A673 (cell line): ENCODE results near the gene RRM2.
A peak's percentile ranks its signal among the peaks of the same experiment; 100 is the strongest.

Experiments
- CTCF ChIP-seq: fragments of 300-800, 200-600 bp; sonication (generic); conservative IDR thresholded peaks from 2 replicates; pipeline ENCODE4 v1.5.1; 2017; ENCODE audit warnings: low read depth, mild to moderate bottlenecking, antibody characterized with exemption, low read length, moderate library complexity, mixed read lengths
- EZH2 ChIP-seq: fragments of 200-600 bp; sonication (generic); IDR thresholded peaks from 2 replicates; pipeline ENCODE4 v1.6.1; 2017; ENCODE audit warnings: borderline replicate concordance, low read depth, mild to moderate bottlenecking, mixed read lengths, antibody characterized with exemption, low read length; ENCODE audit not compliant: poor library complexity, severe bottlenecking

DNA sequence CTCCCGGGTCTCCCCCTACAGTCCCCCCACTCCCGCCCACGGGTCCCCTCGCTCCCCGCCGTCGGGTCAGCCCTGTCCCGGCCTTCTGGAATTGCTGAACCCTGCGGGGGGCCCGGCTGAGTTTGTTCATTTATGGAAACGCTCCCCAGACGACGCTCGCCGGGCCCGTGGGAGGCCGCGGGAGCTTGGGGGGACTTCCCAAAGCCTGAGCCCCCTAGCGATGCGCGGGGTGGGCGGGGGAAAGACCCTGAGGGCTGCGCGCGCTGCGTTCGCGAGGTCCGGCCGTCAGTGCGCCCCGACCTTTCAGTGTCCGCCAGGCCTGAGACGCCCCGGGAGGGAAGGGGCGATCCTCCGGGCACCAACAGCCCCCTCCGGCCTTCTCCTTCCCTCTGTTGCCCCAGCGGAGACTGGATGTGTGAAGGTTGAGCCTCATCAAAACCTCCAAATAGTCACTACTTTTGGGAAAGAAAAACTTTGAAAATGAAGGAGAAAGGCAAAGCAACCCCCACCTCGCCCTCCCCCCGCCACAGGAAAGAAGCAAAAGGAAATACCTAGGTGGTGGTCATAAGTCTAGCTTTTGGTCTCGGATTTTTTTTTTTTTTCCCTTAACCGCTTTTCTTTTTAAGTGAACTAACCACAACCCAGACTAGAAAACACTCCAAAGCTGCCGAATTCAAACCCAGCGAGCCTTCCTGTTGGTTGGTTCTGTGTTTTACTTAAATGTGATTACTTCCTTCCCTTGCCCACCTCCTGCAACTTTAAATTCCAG lies 41.8 kb upstream of the RRM2 start:
- TF ChIP-seq CTCF = no peak
- peak; percentile 92 for TF ChIP-seq EZH2
